Measurements from ENCODE around the gene ZFP57.

GRCh38 chr6:29652198-29652584, 28.8 kb downstream of the ZFP57 start:
- TF ChIP-seq, protein P1, sequence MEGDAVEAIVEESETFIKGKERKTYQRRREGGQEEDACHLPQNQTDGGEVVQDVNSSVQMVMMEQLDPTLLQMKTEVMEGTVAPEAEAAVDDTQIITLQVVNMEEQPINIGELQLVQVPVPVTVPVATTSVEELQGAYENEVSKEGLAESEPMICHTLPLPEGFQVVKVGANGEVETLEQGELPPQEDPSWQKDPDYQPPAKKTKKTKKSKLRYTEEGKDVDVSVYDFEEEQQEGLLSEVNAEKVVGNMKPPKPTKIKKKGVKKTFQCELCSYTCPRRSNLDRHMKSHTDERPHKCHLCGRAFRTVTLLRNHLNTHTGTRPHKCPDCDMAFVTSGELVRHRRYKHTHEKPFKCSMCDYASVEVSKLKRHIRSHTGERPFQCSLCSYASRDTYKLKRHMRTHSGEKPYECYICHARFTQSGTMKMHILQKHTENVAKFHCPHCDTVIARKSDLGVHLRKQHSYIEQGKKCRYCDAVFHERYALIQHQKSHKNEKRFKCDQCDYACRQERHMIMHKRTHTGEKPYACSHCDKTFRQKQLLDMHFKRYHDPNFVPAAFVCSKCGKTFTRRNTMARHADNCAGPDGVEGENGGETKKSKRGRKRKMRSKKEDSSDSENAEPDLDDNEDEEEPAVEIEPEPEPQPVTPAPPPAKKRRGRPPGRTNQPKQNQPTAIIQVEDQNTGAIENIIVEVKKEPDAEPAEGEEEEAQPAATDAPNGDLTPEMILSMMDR (IDR thresholded peaks at IDR 0.05 in 4 of 5, conservative IDR thresholded peaks at IDR 0.05 in 1 of 5) = no peak
- no peak for TF ChIP-seq POLR2A (IDR thresholded peaks at IDR 0.05)
